HG03342 (cell line): ENCODE measurements around the gene LPCAT4.
A peak's percentile ranks its signal among the peaks of the same experiment; 100 is the strongest.
"Not testable (repeated sequence)": the region's sequence is repeated elsewhere in the genome, so short reads cannot be mapped to it uniquely, and the experiment has no call there.

Experiments
- ATAC-seq: cut with Tn5 transposase; IDR thresholded peaks from one replicate; pipeline ENCODE4 v1.9.1; 2021; ENCODE audit warnings: mild to moderate bottlenecking, moderate library complexity; ENCODE audit not compliant: unreplicated experiment

The LPCAT4 gene

GRCh38 chr15:34365091-34365825 is 1.7 kb downstream of the LPCAT4 start:
- no peak for ATAC-seq

GRCh38 chr15:34364041-34364440 is 3.0 kb downstream of the LPCAT4 start:
- no peak for ATAC-seq

DNA sequence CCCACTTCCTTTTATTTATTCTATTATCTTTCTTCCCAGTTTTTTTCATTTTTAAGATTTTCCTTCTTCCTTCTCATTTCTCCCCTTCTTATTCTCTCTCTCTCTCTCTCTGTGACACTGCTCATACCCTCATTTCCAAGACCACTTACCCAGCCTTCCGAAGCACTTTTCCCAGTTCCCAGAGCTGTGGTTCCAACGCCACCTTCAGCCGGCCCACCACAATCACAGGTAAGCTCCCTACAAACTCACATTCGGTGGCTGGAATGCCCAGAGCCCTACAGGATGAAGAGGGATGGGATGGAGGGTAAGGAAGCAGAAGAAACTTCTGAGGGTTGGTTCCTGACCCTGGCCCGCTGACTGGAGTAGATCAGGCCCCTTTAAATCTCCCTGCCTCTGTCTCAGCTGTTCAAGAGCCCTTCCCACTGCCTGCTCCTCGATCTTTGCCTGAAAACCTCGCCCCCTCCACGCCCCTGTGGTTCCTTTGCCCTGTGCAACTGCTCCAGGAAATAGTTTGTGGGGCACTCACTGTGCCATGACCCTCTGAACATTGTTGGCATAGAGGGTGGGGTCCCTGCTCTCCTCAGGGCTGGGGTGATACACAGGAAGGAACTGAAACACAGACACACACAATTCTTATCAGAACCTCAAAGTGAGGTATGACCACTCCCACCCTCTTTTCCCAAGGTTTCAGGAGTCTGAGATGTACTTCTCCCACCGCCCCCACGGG is 4.8 kb downstream of the LPCAT4 start:
- ATAC-seq = no peak

GRCh38 chr15:34361278-34361677 is 5.7 kb downstream of the LPCAT4 start:
- no peak for ATAC-seq

- no peak for ATAC-seq
Measured at GRCh38 chr15:34360298-34360697, 6.7 kb downstream of the LPCAT4 start.

DNA sequence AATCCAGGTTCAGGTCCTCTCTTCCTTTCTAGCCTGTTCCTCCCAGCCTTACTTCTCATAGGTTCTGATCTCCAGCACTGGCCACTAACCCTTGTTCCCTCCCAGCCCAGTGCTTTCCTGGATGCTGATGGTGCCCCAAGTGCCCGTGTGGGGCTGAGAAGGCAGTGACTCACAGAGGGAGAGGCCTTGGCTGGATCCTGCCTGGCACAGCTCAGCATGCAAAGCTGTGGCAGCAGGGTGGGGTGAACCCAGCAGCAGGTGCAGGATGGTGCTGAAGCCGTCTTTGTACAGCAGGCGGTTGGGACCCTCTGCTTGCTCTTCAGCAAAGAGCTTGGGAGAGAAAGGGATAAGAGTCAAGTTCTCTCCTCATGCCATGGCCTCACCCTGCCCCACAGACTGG is 7.6 kb downstream of the LPCAT4 start:
- no peak for ATAC-seq

- no peak for ATAC-seq
Measured at GRCh38 chr15:34358948-34359347, 8.0 kb downstream of the LPCAT4 start.

GRCh38 chr15:34358367-34358766 is 8.6 kb downstream of the LPCAT4 start:
- ATAC-seq = no peak

- ATAC-seq = no peak
Measured at GRCh38 chr15:34357653-34358052, 9.3 kb downstream of the LPCAT4 start.

DNA sequence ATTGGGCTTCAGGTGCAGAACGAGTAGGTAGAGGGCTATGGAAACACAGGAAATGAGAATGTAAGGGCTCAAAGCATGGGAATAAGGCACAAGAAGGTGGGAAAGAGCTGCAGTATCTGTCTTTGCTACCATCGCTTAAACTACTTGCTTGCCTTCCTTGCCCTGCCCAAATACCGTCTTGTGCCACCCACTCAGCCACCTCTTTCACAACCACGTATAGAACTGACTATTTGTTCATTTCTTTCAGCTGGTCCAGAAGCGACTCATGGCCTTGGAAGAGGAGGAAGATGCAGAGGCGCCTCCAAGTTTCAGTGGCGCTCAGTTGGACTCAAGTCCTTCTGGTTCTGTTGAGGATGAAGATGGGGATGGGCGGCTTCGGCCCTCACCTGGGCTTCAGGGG is 11.8 kb downstream of the LPCAT4 start:
- ATAC-seq = no peak

- ATAC-seq = no peak
Measured at GRCh38 chr15:34354286-34354685, 12.7 kb downstream of the LPCAT4 start.

DNA sequence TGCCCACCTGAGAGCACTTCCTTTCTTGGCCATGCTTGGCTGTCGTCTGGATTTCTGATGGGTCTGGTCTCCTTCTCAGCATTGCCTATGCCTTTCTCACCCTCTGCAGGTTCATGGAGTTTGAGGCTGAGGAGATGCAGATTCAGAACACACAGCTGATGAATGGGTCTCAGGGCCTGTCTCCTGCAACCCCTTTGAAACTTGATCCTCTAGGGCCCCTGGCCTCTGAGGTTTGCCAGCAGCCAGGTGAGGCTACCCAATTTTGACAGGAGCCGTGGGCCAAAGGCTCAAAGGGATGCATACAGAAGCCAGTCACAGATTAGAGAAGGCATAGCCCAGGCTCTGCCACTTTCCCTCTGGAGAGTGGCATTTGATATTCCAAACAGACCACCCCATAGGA is 13.4 kb downstream of the LPCAT4 start:
- ATAC-seq = no peak

GRCh38 chr15:34352996-34353395 is 14.0 kb downstream of the LPCAT4 start:
- ATAC-seq = not testable (repeated sequence)

DNA sequence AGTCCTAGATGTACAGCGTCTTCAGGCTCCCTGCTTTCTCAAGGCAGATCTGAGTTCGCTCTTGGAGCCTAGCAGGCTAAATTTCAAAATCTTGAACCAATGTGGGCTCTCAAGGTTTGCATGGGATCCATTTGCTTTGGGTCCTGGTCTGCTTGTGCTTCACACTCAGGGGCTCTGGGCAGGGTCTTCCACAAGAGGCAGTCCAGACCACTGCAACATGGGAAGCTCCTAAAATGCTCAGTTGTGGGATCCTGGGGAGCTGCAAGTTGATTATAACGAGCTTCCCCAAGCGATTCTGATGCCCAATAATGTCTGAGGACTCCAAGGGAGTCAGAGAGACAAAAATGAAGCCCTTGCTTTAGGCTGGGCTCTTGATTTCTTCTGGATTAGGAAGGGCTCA is 17.2 kb downstream of the LPCAT4 start:
- no peak for ATAC-seq

DNA sequence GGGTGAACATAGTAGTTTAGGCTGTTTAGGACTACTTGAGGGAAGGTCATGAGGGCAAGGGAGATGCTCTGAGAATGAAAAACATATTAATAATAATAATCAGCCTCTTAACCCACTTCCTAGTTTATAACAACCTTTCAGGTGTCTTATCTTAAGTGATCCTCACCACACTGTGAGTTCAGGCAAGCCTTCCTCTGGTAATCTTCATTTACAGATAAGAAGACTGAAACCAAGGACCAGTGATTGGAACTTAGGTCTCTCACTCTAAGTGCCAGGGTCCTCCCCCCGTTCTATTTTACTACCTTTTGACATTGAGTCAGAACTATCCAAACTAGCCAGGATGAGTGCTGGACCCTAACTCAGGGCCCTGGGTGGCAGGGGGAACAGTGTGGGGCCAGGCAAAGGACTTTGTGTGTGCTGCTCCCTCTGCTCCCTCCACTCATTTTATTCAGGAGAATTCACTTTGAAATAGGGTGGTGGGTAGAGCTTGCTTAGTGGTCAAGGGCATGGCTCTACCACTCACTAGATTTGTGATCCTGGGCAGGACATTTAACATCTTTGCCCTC is 18.2 kb downstream of the LPCAT4 start:
- no peak for ATAC-seq

DNA sequence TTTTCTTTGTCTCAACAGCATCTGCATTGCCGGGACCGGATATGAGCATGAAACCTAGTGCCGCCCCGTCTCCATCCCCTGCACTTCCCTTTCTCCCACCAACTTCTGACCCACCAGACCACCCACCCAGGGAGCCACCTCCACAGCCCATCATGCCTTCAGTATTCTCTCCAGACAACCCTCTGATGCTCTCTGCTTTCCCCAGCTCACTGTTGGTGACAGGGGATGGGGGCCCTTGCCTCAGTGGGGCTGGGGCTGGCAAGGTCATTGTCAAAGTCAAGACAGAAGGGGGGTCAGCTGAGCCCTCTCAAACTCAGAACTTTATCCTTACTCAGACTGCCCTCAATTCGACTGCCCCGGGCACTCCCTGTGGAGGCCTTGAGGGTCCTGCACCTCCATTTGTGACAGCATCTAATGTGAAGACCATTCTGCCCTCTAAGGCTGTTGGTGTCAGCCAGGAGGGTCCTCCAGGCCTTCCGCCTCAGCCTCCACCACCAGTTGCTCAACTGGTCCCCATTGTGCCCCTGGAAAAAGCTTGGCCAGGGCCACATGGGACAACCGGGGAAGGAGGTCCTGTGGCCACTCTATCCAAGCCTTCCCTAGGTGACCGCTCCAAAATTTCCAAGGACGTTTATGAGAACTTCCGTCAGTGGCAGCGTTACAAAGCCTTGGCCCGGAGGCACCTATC is 18.9 kb downstream of the LPCAT4 start:
- ATAC-seq = no peak

- ATAC-seq = peak; percentile 91
Measured at GRCh38 chr15:34342737-34343575, 24.0 kb downstream of the LPCAT4 start, which contains the start of the genes NOP10 and NUTM1. NOP10 (minus strand) TSS chr15:34343136; CDS start chr15:34343073, 63 bp downstream. NUTM1 (plus strand) TSS chr15:34343315; CDS start chr15:34343697, 382 bp downstream.

DNA sequence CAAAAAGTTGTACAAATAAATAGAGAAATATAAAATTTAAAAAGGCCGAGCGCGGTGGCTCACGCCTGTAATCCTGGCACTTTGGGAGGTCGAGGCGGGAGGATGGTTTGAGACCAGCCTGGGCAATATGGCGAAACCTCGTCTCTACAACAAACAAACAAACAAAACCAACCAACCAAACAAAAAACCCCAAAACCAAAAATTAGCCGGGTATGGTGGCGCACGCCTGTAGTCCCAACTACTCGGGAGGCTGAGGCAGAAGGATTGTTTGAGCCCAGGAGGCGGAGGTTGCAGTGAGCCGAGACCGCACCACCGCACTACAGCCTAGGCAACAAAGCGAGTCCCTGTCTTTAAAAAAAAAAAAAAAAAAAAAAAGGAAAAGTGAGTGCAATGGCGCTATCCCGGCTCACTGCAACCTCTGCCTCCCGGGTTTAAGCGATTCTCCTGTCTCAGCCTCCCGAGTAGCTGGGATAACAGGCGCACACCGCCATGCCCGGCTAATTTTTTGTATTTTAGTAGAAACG is 24.7 kb downstream of the LPCAT4 start:
- not testable (repeated sequence) for ATAC-seq

- ATAC-seq = no peak
Measured at GRCh38 chr15:34341381-34342212, 25.4 kb downstream of the LPCAT4 start.
